Neural cell (in vitro differentiated cells): Measurements from ENCODE around the gene MGAT5B.

ENCODE experiments used
- EP300 ChIP-seq: fragments of 450-650 bp; conservative IDR thresholded peaks from 2 replicates; pipeline ENCODE4 v1.6.1; 2014; ENCODE audit warnings: antibody characterized with exemption, mild to moderate bottlenecking, moderate library complexity; ENCODE audit not compliant: poor library complexity, severe bottlenecking
- EZH2 ChIP-seq: fragments of 200-600, 300-800 bp; shearing (Covaris generic), sonication (generic); IDR thresholded peaks from 2 replicates; pipeline ENCODE4 v1.6.1; 2014; ENCODE audit warnings: antibody characterized with exemption, low read length, borderline replicate concordance, mild to moderate bottlenecking; ENCODE audit not compliant: insufficient read depth, poor library complexity, severe bottlenecking
- MXI1 ChIP-seq: fragments of 450-650 bp; conservative IDR thresholded peaks from 2 replicates; pipeline ENCODE4 v1.6.1; 2014; ENCODE audit warnings: antibody characterized with exemption, mild to moderate bottlenecking; ENCODE audit not compliant: poor library complexity, severe bottlenecking
- POLR2AphosphoS5 ChIP-seq: IDR thresholded peaks from 2 replicates; pipeline ENCODE4 v1.6.1; 2012
- RAD21 ChIP-seq: fragments of 450-650 bp; conservative IDR thresholded peaks from 2 replicates; pipeline ENCODE4 v1.6.1; 2014; ENCODE audit warnings: antibody characterized with exemption, mild to moderate bottlenecking, moderate library complexity
- REST ChIP-seq: IDR thresholded peaks from 2 replicates; pipeline ENCODE4 v1.6.1; 2012; ENCODE audit warnings: borderline replicate concordance
- SMC3 ChIP-seq: fragments of 450-650 bp; conservative IDR thresholded peaks from 2 replicates; pipeline ENCODE4 v1.6.1; 2014; ENCODE audit warnings: antibody characterized with exemption, mild to moderate bottlenecking, moderate library complexity; ENCODE audit not compliant: poor library complexity
- TAF1 ChIP-seq: IDR thresholded peaks from 2 replicates; pipeline ENCODE4 v1.6.1; 2012; ENCODE audit warnings: low read depth
- TF ChIP-seq, protein P1 (sequence below): fragments of 450-650 bp; IDR thresholded peaks from 2 replicates; pipeline ENCODE4 v1.5.1; 2014; ENCODE audit warnings: antibody characterized with exemption, mild to moderate bottlenecking, moderate library complexity; ENCODE audit not compliant: poor library complexity, severe bottlenecking

GRCh38 chr17:76957678-76958464 lies 89.7 kb downstream of the MGAT5B start:
- TF ChIP-seq POLR2AphosphoS5, result no peak
- TF ChIP-seq, protein P1, sequence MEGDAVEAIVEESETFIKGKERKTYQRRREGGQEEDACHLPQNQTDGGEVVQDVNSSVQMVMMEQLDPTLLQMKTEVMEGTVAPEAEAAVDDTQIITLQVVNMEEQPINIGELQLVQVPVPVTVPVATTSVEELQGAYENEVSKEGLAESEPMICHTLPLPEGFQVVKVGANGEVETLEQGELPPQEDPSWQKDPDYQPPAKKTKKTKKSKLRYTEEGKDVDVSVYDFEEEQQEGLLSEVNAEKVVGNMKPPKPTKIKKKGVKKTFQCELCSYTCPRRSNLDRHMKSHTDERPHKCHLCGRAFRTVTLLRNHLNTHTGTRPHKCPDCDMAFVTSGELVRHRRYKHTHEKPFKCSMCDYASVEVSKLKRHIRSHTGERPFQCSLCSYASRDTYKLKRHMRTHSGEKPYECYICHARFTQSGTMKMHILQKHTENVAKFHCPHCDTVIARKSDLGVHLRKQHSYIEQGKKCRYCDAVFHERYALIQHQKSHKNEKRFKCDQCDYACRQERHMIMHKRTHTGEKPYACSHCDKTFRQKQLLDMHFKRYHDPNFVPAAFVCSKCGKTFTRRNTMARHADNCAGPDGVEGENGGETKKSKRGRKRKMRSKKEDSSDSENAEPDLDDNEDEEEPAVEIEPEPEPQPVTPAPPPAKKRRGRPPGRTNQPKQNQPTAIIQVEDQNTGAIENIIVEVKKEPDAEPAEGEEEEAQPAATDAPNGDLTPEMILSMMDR, result peak; percentile 11
- peak; percentile 15 for TF ChIP-seq MXI1
- no peak for TF ChIP-seq TAF1
- TF ChIP-seq EZH2, result no peak
- TF ChIP-seq EP300, result no peak
- TF ChIP-seq RAD21, result peak; percentile 17
- TF ChIP-seq REST, result no peak
- TF ChIP-seq SMC3, result no peak
